T-helper 17 cell (primary cell): ENCODE results near the gene ANO9. TPM values are rescaled to one million over a fixed set of nuclear protein-coding genes. Genes with fewer than 3 reads are reported as not detected.

ENCODE experiments used
- ATAC-seq: fragments of 150-1000 bp; cut with Tn5 transposase; 2 replicates; pipeline ENCODE4 v1.10.0; 2021; ENCODE audit warnings: mild to moderate bottlenecking, moderate library complexity
- DNase-seq, 3 donors: peaks; one replicate each; pipeline versions ENCODE4 v3.0.0 to v3.0.0-alpha.2; 2020 to 2021
- H3K9me3 ChIP-seq: one replicate; pipeline ENCODE4 v1.7.0; 2013; ENCODE audit warnings: low read length, mild to moderate bottlenecking; ENCODE audit not compliant: control insufficient read depth, poor library complexity, severe bottlenecking
- H3K27ac Mint-ChIP-seq: one replicate; pipeline ENCODE4 v1.8.0; 2022; ENCODE audit warnings: mild to moderate bottlenecking, moderate library complexity, mixed read lengths
- H3K27me3 Mint-ChIP-seq: one replicate; pipeline ENCODE4 v1.8.0; 2022; ENCODE audit warnings: mixed read lengths
- H3K36me3 Mint-ChIP-seq: one replicate; pipeline ENCODE4 v1.8.0; 2022; ENCODE audit warnings: low read depth, mixed read lengths
- H3K4me1 Mint-ChIP-seq: one replicate; pipeline ENCODE4 v1.8.0; 2022; ENCODE audit warnings: mild to moderate bottlenecking, mixed read lengths
- H3K4me3 Mint-ChIP-seq: one replicate; pipeline ENCODE4 v1.8.0; 2022; ENCODE audit warnings: mild to moderate bottlenecking, moderate library complexity, mixed read lengths
- total RNA-seq, 4 donors: library from RNA in 2 of 4; stranded (reverse) in 2 of 4; gene quantifications; one replicate each; pipeline ENCODE4 v1.2.3 and lab custom pipeline; 2022 to 2026

ANO9 gene
- total RNA-seq, 2 donors from 2014 or later = 131 to 165 TPM

DNA sequence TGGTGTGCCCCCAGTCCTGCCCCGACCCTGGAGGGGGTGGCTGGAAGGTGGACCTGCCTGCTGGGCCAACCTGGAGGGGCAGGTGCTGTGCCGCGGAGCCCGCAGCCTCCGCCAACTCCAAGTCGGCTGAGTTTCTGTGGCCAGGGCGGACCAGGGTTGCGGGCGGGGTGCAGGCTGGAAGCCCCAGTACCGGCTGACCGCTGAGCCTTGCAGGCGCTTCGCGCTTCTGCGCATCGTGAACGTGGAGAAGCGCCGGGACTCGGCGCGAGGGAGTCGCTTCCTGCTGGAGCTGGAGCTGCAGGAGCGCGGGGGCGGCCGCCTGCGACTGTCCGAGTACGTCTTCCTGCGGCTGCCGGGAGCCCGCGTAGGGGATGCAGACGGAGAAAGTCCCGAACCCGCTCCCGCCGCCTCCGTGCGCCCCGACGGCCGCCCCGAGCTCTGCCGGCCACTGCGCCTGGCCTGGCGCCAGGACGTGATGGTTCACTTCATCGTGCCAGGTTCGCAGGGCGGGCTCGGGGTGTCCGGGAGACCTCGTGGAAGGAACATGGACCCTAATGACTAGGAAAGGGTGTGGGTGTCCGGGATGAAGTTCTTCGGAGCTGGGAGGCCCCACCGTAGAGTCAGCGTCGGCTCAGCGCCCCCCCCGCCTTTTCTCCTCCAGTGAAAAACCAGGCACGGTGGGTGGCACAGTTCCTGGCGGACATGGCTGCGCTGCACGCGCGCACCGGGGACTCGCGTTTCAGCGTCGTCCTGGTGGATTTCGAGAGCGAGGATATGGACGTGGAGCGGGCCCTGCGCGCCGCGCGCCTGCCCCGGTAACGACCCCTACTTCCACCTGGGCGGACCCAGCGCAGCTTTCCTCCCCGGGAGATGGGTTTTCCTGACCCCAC is 62.4 kb downstream of the ANO9 start:
- Mint-ChIP-seq H3K4me1 (peaks cover 14% of the 10 kb centered on the region), H3K27ac (no peak overlapping the region), H3K4me3 (no peak overlapping the region), H3K36me3 (no peaks in the 10 kb centered on the region), H3K27me3 (peaks cover 7% of the 10 kb centered on the region)
- H3K9me3 ChIP-seq = no peaks in the 10 kb centered on the region
- DNase-seq = no peak
- no peak for ATAC-seq

DNA sequence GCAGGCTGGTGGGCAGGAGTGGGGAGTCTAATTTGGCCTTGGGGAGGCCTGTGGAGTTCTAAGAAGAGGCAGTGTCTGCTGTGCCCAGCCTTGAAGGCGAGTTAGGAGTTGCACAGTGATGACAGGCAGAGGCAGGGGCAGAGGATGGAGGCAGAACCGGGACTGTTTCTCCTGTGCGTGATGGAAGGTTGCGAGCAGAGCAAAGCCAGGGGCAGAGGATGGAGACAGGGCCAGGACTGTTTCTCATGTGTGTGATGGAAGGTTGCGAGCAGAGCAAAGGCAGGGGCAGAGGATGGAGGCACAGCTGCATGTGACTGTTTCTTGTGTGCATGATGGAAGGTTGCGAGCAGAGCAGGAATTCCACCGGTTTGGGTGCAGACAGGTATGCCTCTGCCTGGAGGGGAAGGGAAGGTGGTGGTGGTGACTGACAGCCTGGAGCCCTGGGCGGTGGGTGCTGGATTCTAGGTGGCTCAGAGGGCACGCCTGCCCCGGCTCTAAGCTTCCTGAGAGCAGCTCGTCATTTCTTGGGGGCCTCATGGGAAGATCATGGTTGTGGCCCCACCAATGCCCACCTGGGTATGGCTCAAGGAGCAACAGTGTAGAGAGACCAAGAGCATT is 63.8 kb downstream of the ANO9 start:
- H3K4me3 Mint-ChIP-seq = no peak overlapping the region
- peak overlapping the region; percentile 66 for H3K27ac Mint-ChIP-seq
- peaks cover under 1% of the 10 kb centered on the region for H3K27me3 Mint-ChIP-seq
- DNase-seq (no peak), ATAC-seq (no peak)
- no peaks in the 10 kb centered on the region for H3K36me3 Mint-ChIP-seq
- no peaks in the 10 kb centered on the region for H3K9me3 ChIP-seq
- peaks cover 13% of the 10 kb centered on the region for H3K4me1 Mint-ChIP-seq

DNA sequence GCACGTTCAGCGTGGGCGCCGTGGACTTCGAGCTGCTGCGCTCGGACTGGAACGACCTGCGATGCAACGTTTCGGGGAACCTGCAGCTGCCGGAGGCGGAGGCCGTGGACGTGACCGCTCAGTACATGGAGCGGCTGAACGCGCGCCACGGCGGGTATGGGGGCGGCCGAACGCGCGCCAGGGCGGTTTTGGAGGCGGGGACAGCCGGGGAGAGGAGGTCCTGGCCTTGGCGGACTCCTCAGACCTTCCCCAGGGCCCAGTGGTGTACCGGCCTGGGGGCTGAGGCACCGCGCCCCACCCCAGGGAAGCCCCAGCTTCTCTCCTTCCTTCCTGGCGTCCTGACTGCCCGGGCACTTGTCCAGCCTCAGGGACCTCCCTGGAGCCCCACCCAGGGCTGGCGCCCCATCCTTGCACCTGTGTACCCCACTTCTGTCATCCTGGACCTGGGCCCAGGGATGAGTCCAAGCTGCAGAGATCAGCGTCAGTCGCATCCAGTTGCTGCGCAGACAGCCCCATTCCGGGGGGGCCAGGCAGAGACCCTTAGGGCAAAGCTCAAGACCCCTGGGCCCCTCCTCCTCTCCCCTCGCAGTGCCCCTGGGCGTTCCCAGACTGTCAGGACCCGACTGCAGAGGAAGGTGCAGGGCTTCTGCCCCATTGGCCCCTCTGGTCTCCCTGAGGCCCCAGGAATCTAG is 64.5 kb downstream of the ANO9 start:
- Mint-ChIP-seq H3K27ac (peak overlapping the region; percentile 66), H3K27me3 (no peaks in the 10 kb centered on the region), H3K4me1 (peaks cover 13% of the 10 kb centered on the region), H3K36me3 (no peaks in the 10 kb centered on the region), H3K4me3 (no peak overlapping the region)
- DNase-seq (no peak), ATAC-seq (no peak)
- no peaks in the 10 kb centered on the region for H3K9me3 ChIP-seq

DNA sequence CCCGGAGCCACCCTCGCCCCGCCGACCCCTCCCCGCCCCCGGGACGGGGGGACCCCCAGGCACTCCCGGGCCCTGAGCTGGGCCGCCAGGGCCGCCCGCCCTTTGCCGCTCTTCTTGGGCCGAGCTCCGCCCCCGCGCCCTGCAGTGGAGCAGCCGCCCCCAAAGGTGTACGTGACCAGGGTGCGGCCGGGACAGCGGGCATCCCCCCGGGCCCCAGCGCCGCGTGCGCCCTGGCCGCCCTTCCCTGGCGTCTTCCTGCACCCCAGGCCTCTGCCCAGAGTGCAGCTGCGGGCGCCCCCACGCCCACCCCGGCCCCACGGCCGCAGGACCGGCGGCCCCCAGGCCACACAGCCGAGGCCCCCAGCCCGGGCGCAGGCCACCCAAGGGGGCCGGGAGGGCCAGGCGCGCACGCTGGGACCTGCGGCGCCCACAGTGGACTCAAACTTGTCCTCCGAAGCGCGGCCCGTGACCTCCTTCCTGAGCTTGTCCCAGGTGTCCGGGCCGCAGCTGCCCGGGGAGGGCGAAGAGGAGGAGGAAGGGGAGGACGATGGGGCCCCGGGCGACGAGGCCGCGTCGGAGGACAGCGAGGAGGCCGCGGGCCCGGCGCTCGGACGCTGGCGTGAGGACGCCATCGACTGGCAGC is 65.2 kb downstream of the ANO9 start:
- no peaks in the 10 kb centered on the region for H3K36me3 Mint-ChIP-seq
- DNase-seq (no peak), ATAC-seq (no peak)
- peaks cover 10% of the 10 kb centered on the region for H3K4me1 Mint-ChIP-seq
- no peak overlapping the region for H3K4me3 Mint-ChIP-seq
- no peaks in the 10 kb centered on the region for H3K27me3 Mint-ChIP-seq
- no peaks in the 10 kb centered on the region for H3K9me3 ChIP-seq
- no peak overlapping the region for H3K27ac Mint-ChIP-seq

DNA sequence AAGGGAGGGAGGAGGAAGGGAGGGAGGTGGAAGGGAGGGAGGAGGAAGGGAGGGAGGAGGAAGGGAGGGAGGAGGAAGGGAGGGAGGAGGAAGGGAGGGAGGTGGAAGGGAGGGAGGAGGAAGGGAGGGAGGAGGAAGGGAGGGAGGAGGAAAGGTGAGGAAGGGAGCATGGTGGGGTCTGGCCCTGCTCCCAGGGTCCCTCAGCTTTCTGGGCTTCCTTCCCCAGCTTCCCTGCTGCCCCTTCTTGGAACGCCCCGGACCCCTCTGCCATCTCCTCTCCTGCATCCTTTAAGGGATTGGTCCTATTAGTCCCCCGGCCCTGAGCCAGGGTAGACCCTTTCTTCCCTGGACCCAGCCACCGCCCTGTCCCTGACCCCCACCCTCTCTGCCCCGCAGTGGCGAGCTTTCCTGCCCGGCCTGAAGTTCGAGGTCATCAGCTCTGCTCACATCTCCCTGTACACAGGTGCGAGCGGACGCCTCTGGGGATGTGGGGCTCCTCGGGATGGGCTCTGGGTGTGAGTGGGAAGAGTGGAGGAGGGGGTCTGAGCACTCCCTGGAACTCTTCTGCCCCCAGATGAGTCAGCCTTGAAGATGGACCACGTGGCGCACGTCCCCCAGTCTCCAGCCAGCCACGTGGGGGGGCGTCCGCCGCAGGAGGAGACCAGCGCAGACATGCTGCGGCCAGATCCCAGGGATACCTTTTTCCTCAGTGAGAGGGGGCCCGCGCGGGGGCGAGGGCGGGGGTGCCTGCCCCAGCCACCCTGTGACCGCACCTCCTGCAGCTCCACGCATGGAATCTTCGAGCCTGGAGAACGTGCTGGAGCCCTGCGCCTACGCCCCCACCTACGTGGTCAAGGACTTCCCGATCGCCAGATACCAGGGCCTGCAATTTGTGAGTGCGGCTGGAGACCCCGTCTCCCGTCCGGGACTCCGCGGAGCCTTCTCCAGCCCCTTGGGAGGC is 66.5 kb downstream of the ANO9 start:
- Mint-ChIP-seq H3K4me3 (no peak overlapping the region), H3K36me3 (no peaks in the 10 kb centered on the region), H3K4me1 (peaks cover 13% of the 10 kb centered on the region), H3K27ac (no peak overlapping the region), H3K27me3 (no peaks in the 10 kb centered on the region)
- ATAC-seq = no peak
- H3K9me3 ChIP-seq = no peaks in the 10 kb centered on the region
- DNase-seq = no peak

DNA sequence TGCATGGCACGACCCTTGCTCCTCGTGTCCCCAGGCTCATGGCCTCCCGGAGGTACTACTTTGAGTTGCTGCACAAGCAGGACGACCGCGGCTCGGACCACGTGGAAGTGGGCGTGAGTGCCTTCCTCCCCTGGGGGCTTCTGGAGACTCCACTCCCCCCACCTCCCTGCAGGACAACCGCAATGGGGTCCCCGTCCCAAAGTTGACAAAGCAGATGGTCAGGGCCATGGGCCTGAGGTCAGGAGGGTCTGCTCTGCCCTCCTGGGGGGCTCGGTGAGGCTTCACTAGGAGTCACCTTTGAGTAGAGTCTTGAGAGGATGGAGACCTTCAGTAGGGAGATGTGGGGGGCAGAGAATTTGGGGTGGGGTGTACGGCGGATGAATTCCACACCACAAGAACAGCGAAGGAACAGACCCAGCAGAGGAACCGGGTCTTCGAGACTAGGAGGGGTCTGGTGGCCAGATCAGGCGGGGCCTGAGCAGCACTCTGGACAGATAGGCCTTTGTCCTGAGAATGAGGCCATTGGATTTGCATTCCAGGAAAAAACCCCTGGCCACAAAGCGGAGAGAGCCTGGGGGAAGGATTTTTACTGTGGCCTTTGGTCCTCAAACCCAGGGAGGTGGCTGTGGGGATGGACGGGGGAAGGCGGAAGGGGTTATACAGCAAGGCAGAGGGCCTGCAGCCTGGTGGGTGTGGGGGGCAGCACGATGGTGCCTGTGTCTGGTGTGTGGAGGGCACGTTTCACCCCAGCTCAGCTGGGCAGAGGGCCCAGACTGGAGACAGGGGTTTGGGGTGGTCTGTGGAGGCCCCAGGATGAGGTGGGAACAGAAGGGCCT is 67.9 kb downstream of the ANO9 start:
- no peaks in the 10 kb centered on the region for H3K36me3 Mint-ChIP-seq
- peak overlapping the region; percentile 70 for H3K27ac Mint-ChIP-seq
- H3K27me3 Mint-ChIP-seq = no peaks in the 10 kb centered on the region
- H3K4me3 Mint-ChIP-seq = no peak overlapping the region
- ATAC-seq = no peak
- peaks cover 13% of the 10 kb centered on the region for H3K4me1 Mint-ChIP-seq
- no peak for DNase-seq
- H3K9me3 ChIP-seq = no peaks in the 10 kb centered on the region

DNA sequence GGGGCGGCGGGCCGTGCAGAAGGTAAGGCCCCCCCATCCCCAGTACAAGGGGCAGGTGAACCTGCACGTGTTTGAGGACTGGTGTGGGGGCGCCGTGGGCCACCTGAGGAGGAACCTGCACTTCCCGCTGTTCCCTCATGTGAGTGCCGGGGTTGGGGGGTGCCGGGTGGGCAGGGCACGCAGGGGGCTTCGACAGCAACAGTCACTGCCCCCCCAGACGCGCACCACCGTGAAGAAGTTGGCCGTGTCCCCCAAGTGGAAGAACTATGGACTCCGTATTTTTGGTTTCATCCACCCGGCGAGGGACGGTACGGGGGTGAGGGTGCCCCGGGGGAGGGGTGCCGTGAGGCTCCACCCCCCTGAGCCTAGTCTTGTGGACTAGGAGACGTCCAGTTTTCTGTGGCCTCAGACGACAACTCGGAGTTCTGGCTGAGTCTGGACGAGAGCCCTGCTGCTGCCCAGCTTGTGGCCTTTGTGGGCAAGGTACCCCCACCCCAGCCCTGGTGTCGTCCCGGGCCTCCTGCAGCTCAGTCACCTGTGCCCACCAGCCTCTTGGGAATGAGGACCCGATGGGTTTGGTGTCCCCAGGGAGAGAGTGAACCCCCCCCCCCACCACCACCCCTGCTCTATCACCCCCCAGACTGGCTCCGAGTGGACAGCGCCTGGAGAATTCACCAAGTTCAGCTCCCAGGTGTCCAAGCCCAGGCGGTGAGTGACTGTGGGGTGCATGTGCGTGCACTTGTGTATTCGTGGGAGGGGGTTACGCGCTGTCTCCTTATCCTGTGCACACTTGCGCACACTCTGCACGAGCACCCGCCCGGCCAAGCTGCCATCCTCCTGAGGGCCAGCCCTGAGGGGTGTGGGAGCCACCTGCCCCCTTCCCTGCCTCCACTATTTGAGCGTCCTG is 68.7 kb downstream of the ANO9 start:
- no peaks in the 10 kb centered on the region for H3K9me3 ChIP-seq
- peaks cover 5% of the 10 kb centered on the region for H3K27me3 Mint-ChIP-seq
- H3K4me1 Mint-ChIP-seq = peaks cover 15% of the 10 kb centered on the region
- no peaks in the 10 kb centered on the region for H3K36me3 Mint-ChIP-seq
- peak overlapping the region; percentile 70 for H3K27ac Mint-ChIP-seq
- DNase-seq = no peak
- no peak overlapping the region for H3K4me3 Mint-ChIP-seq
- no peak for ATAC-seq

DNA sequence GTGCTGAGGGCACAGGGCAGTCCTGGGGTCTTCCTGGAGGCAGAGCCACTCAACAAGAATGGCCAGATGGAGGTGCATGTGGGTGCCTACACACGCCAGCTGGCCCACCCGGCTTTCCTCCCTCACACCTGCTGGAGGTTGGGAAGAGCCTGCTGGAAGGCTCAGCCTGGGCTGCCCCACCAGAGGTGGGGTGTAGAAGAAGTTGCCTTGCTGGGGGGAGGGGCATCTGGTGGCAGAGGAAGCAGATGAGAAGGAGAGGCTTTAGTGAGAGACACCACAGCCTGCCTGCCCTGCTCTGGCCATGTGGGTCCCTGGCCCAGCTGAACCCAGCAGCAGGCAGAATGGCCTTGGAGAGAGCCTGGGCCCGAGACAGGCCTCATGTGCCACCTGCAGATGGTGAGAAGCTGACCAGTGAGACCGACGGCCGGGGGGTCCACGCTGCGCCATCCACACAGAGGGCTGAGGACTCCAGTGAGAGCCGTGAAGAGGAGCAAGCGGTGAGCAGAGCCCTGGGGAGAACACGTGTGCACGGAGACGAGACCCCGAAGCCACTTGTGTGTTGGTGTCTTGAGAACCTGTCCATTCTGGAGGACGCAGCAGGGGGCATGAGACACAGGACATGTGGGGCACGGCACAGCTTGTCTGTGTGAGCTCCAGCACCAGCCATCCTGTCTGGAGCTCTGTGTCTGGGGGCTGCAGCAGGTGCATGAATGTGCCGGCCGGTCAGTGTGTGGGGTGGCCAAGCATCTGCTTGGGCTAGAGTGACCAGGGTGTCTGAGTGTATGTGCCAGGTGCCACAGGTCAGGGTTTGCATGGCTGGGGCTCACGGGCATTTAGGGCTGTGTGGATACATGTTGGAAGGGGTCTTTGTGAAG is 69.9 kb downstream of the ANO9 start:
- no peak for ATAC-seq
- peak overlapping the region; percentile 16 for H3K27ac Mint-ChIP-seq

DNA sequence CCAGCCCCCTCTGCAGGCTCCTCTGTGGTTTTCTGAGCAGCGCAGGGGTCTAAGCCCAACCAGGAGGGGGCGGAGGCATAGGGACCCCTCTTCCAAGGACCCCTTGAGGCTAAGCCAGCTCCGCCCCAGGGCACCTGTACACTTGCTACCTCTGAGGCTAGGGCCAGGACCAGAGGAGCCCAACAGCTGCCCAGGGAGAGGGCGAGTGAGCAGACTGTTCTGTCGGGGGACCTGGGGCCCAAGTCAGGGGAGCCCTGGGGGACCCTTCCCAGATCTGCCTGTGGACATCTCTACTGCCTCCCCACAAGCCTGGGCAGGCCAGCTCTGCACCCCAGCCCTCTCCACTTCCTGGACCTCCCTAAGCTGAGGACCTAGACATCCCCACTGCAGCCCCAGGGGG is 70.8 kb downstream of the ANO9 start:
- peak overlapping the region; percentile 74 for H3K4me3 Mint-ChIP-seq
- H3K27ac Mint-ChIP-seq = no peak overlapping the region

More for the DNA sequence above, 69.9 kb downstream of the ANO9 start:
- peaks cover 16% of the 10 kb centered on the region for H3K27me3 Mint-ChIP-seq
- DNase-seq = no peak
- H3K4me1 Mint-ChIP-seq = peaks cover 21% of the 10 kb centered on the region
- H3K4me3 Mint-ChIP-seq = peak overlapping the region; percentile 74
- H3K36me3 Mint-ChIP-seq = peaks cover 3% of the 10 kb centered on the region
- H3K9me3 ChIP-seq = no peaks in the 10 kb centered on the region

More for the DNA sequence above, 70.8 kb downstream of the ANO9 start:
- no peak for DNase-seq
- Mint-ChIP-seq H3K4me1 (peaks cover 21% of the 10 kb centered on the region), H3K36me3 (peaks cover 3% of the 10 kb centered on the region), H3K27me3 (peaks cover 25% of the 10 kb centered on the region)
- ATAC-seq = no peak
- H3K9me3 ChIP-seq = no peaks in the 10 kb centered on the region
